Vagina (tissue), 2 donors: ENCODE measurements around the gene NAT9.

Experiments
- CTCF ChIP-seq, 3 experiments: fragments of 450-650 bp in 2 of 3; fragments of 200-600 bp in 1 of 3; sonication (generic) in 1 of 3; IDR thresholded peaks; one replicate each; pipeline ENCODE4 v1.5.1; 2017 to 2019; ENCODE audit warnings: antibody characterized with exemption in 3 of 3, mild to moderate bottlenecking in 2 of 3, moderate library complexity in 2 of 3
- POLR2A ChIP-seq, 2 donors: fragments of 450-650 bp; IDR thresholded peaks; one replicate each; pipeline ENCODE4 v1.6.1; 2017; ENCODE audit warnings: antibody characterized with exemption in 2 of 2, mild to moderate bottlenecking in 2 of 2, moderate library complexity in 2 of 2

GRCh38 chr17:74800531-74800930 is 24.4 kb upstream of the NAT9 start:
- TF ChIP-seq CTCF (IDR thresholded peaks at IDR 0.05) (no peak), POLR2A (IDR thresholded peaks at IDR 0.05) (no peak)
